ENCODE data around the gene SMTNL2.

SMTNL2 gene

GRCh38 chr17:4545217-4545951, 38.9 kb upstream of the SMTNL2 start:
- DNase-seq (ENCODE audit: low read depth) = no peak

GRCh38 chr17:4547118-4547906, 37.0 kb upstream of the SMTNL2 start:
- DNase-seq (ENCODE audit: low read depth) = no peak

DNA sequence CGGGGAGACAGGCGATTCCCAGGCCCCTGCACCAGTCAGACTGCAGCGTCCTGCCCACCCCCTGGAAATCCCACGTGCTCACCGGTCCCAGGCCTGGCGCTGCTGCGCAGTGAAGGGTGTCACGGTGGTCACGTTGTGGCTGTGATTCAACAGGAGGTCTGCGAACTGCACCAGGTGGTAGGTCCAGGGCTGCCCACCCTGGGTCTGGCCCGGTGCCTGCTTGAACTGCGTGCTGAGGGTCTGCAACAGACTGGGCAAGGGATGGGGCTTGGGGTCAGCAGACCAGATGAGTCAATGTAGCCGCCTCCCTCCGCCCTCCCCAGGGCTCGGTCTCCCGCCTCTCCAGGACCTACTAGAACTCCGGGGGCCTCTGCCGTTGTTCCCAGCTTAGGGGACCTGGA, 36.3 kb upstream of the SMTNL2 start:
- DNase-seq (ENCODE audit: low read depth) = no peak

DNA sequence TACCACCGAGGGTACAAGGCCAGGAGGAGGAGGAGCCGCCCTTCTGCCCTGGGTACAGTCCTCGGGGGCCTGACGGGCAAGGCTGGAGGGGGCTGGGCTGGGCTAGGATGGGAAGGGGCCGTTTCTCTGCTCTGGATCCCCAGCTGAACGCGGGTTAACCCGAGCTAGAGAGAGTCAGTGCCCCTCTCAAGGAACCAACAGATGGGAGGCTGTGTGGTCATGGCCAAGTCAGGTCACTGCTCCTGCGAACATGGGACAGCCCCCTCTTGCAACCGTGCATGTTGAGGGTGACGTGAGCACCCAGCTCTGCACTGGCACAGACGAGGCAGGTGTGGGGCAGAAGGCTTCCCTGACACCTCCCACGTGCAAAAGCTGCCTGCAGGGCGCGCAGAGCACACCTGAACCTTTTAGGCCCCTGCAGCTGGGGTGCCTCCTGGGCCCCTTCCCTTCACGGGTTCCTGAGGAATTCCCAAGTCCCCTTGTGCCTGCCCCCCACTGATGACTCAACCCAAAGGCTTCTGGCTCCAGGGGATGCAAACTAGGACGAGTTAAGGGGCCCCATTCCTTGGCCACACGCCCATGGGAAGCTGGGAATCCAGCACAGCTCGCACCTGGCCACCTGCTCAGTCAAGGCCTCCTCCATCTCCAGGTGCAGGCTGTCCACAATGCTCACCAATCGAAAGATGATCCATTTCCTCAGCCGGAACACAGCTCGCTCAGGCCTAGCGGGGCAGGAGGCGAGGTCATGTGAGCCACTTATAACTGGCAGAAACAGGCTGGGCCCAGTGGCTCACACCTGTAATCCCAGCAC, 35.4 kb upstream of the SMTNL2 start:
- no peak for DNase-seq (ENCODE audit: low read depth)

DNA sequence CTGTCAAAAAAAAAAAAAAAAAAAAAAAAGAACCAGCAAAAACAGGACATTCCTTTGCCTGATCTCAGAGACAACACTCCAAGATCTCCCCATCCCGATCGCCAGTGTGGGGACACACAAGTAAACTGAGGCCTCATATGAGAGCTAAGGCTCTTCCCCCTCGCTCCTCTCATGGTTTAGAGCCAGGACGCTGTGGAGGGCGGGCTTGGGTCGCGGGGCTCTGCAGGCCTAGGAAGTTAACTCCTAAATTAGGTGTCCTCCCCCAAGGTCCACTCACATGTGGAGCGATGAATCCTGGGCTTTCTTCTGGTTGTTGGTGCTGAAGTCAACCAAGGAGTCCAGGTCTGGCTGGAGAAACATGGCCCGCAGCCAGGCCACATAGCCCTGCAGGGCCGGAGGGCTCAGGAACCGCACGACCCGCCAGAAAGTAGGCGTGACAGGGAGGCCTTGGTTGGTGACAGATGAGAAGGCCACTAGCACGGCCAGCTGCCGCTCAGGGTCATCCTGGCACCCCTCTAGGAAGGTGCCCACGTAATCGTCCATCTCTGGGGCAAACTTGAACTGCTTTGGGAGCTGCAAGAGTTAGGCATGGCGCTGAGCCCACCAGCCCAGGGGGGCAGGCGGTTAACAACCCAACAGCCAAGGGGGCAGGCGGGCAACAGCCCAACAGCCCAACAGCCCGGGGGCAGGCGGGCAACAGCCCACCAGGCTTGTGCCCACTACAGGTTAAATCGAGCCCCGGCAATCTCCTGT, 34.4 kb upstream of the SMTNL2 start:
- no peak for DNase-seq (ENCODE audit: low read depth)

- DNase-seq (ENCODE audit: low read depth) = no peak
These were observed 33.7 kb upstream of the SMTNL2 start for GRCh38 chr17:4550534-4551039.

GRCh38 chr17:4551141-4551540, 33.2 kb upstream of the SMTNL2 start:
- no peak for DNase-seq (ENCODE audit: low read depth)

DNA sequence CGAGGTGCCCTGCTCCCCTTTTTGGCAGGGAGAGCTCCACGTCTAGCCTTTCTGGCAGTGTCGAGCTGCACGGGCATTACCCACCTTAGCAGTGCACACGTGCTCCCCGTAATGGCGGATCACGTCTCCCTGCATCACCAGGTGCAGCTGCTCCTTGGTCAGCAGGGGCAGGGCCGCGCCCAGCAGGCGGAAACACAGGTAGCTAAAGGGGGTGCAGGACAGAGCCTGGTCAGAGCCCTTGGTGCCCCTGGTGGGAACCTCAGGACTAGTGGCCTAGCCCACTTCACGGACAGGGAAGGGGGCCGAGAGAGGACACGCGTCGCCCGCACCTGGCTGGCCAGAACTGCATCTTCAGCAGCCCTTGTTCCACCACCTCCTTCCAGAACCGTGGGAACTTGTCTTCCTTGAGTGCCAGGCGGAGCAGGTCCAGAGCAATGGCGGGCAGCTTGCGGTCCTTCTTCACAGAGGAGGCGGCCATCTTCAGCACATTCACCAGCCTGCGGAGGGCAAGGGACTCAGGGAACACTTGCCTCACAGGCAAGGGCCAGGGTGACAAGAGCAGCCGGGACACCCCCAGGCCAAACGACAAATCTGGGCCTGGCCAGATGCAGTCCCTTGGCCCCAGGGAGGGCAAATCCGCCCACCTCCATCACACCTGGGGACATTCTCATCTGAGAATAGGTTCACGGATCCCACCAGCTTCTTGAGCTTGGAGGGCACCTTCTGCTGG, 32.4 kb upstream of the SMTNL2 start:
- DNase-seq (ENCODE audit: low read depth) = no peak

DNA sequence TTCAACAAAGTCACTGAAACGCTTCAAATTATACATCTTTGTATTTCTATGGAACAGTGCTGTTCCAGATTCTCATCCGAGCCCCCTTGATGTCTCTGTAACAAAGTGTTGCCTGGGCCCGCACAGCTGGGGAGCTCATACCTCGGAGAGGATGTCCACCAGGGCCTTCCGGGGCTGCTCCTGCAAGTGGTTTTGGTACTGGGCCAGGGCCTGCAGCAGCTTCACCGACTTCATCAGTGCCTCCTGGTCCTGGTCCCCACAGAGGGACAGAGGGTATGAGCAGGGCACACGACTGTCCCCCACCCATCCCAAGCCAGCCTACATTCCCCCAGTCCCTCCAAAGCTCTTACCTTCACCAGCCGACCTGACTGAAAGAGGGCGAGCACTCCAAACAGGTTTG, 30.7 kb upstream of the SMTNL2 start:
- no peak for DNase-seq (ENCODE audit: low read depth)

DNA sequence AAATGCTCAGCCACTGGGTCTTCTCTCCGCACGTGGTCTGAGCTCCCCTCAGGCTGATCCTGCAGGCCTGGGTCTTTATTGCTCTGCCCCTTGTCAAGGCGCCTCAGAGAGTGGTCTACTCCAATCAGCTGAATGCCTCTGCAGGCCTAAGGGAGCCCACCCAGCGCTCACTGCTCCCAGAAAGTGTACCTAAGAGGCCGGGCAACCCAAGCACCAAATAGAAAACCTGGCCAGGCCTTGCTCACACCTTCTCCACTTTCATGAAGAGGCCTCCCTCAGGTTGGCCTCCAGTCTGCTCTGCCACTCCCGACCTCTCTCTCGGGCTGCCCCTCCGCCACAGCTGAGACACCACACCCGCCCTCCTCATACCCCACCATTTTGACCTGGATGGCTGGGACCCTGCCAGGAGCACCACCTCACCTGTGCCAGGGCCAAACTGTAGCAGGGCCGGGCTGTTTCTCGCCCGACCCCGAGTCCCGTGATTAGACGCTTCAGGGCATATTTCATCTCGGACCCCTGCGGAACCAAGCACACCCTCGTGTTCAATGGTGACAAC, 29.8 kb upstream of the SMTNL2 start:
- no peak for DNase-seq (ENCODE audit: low read depth)

DNA sequence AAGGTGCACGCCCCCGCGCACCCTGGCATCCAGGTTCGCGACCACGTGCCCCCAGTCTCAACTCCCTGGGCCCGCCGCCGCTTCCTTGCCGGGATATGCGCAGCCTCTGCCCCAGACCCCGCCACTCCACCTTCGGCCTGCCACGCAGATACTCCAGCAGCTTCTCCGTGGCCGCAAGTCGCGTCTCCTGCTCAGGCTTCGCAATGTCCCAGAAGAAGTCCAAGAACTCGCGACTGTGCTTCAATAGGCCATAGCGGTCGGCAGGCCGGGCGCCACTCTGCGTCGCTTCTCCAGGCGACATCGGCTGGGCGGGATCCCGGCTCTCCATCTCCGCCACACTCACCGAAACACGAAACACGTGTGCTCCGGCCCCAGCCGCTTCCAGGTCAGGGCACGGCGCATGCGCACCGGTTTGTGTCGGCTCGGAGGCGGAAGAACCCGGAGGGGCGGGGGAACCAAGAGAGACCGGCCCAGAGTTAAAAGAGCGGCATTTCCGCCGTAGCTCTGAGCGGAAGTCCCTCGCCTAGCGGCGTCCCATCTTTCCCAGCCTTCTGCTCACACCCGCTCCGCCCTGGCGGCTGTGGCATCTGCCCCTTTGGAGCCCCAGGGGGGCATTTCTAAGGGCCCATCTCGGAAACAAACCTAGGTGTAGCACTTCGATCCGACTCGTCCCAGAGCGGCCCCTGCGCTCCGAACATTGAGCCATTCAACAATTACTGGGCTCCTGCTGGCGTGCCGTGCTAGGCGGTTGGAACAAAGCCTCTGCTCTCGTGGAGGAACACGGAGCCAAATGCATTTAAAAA, 29.1 kb upstream of the SMTNL2 start, which contains the start of gene MYBBP1A:
TSS of gene MYBBP1A (minus strand) at position 388 of the 803 bp plus-strand sequence. CDS start at position 328, 60 bp downstream.
- peak; percentile 62 for DNase-seq (ENCODE audit: low read depth)

DNA sequence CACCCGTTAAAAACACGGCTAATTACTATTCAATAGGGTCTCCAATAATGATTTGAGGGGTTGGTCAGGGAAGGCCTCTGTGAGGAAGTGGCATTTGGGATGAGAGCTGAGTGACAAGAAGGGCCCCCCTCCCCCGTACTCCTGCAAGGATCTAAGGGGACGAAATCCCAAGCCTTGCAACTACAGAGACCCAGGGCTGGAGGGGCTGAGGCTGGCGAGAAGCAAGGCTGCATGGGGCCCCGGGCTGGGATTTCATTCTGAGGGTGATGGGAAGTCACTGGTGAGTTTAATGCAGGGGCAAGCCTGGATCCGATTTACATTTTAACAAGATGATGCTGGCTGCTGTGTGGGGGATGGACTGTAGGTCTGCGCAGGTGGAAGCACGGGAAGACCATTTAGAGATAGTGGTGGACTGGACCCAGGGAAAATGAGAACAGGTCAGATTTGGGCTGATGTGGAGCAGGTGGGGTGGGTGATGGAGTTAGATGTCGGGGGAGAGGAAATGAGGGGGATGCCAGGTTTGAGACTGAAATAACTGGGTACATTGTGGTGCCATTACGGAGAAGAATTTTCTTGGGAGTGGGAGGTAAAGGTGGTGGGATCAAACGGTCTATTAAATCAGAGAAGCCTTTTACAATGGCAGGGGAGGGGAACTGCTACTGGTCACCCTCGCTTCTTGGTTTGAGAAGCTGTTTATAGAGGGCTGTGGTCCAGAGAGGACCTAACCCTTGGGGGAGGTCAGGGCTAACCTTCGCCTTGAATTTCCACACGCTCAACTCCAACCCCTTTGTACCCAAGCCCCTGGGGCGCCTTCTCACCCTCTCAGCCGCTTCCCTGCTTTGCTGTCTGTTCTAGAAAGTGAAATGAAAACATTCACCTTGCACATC, 28.2 kb upstream of the SMTNL2 start:
- no peak for DNase-seq (ENCODE audit: low read depth)

- no peak for DNase-seq (ENCODE audit: low read depth)
These were observed 27.3 kb upstream of the SMTNL2 start for GRCh38 chr17:4556996-4557395.

- no peak for DNase-seq (ENCODE audit: low read depth)
These were observed 26.5 kb upstream of the SMTNL2 start for GRCh38 chr17:4557626-4558346.

- no peak for DNase-seq (ENCODE audit: low read depth)
These were observed 25.9 kb upstream of the SMTNL2 start for GRCh38 chr17:4558347-4558971.

- DNase-seq (ENCODE audit: low read depth) = no peak
These were observed 25.1 kb upstream of the SMTNL2 start for GRCh38 chr17:4559139-4559791.

- no peak for DNase-seq (ENCODE audit: low read depth)
These were observed 24.4 kb upstream of the SMTNL2 start for GRCh38 chr17:4559966-4560365.

Measured in GM04503 (cell line).